Esophagus muscularis mucosa (tissue), 4 donors: ENCODE results near the gene MAP1S. TPM values are rescaled to one million over a fixed set of nuclear protein-coding genes. Genes with fewer than 3 reads are reported as not detected.

ENCODE experiments used
- DNase-seq: peaks from one replicate; pipeline ENCODE4 v3.0.0-alpha.2; 2017; ENCODE audit errors: extremely low spot score
- H3K27ac ChIP-seq, 4 donors: fragments of 200-600 bp; sonication (generic); replicated peaks in 1 of 4; 1 replicate in 3 of 4; 2 replicates in 1 of 4; pipeline ENCODE4 v1.5.1; 2016 to 2019; ENCODE audit warnings: mild to moderate bottlenecking in 1 of 4
- H3K27me3 ChIP-seq, 4 donors: fragments of 200-600 bp; sonication (generic); one replicate each; pipeline versions ENCODE4 v1.5.1 to v1.6.0; 2016 to 2019
- H3K36me3 ChIP-seq, 4 donors: fragments of 200-600 bp; sonication (generic); one replicate each; pipeline ENCODE4 v1.5.1; 2016 to 2019
- H3K4me1 ChIP-seq, 4 donors: fragments of 200-600 bp; sonication (generic); one replicate each; pipeline ENCODE4 v1.5.1; 2016 to 2019
- H3K4me3 ChIP-seq, 4 donors: fragments of 200-600 bp; sonication (generic); 1 replicate in 2 of 4; 2 replicates in 2 of 4; pipeline ENCODE4 v1.5.1; 2016 to 2019; ENCODE audit warnings: mild to moderate bottlenecking in 4 of 4, moderate library complexity in 1 of 4
- H3K9me3 ChIP-seq, 4 donors: fragments of 200-600 bp; sonication (generic); 1 replicate in 3 of 4; 2 replicates in 1 of 4; pipeline ENCODE4 v1.5.1; 2016 to 2019
- EP300 ChIP-seq: sonication (generic); formaldehyde crosslinking; IDR thresholded peaks from one replicate; pipeline ENCODE4 v1.6.1; 2017; ENCODE audit warnings: antibody characterized with exemption
- POLR2A ChIP-seq: fragments of 450-650 bp; IDR thresholded peaks from one replicate; pipeline ENCODE4 v1.6.1; 2017; ENCODE audit warnings: antibody characterized with exemption, moderate library complexity, mild to moderate bottlenecking, low read depth
- POLR2AphosphoS5 ChIP-seq, 2 donors: sonication (generic); formaldehyde crosslinking; IDR thresholded peaks; one replicate each; pipeline ENCODE4 v1.6.1; 2017; ENCODE audit warnings: antibody characterized with exemption in 2 of 2
- WGBS: methylation state at CpG from one replicate; pipeline ENCODE4 v1.1.5; 2018; 5-methylcytosine and 5-hydroxymethylcytosine counted together
- intact Hi-C: fragments of 100-400 bp; cut with DNase I; formaldehyde crosslinking; loops from one replicate; pipeline ENCODE4 v1.15.1; 2023
- total RNA-seq, 4 donors: library from RNA; depleted of rRNA; stranded (reverse); fragments of >200 nt; gene quantifications; one replicate each; pipeline versions ENCODE4 v1.1.0 to v1.2.1, GENCODE V29; 2016
- TF ChIP-seq, protein P1 (sequence below), 3 experiments: fragments of 200-600 bp in 2 of 3; fragments of 450-650 bp in 1 of 3; sonication (generic) in 2 of 3; IDR thresholded peaks; one replicate each; pipeline ENCODE4 v1.5.1; 2017 to 2019; ENCODE audit warnings: antibody characterized with exemption in 3 of 3, mild to moderate bottlenecking in 2 of 3, moderate library complexity in 1 of 3

The MAP1S gene
- total RNA-seq, 4 donors from 2014 or later: 24.1 to 50.9 (median 35.9) TPM

DNA sequence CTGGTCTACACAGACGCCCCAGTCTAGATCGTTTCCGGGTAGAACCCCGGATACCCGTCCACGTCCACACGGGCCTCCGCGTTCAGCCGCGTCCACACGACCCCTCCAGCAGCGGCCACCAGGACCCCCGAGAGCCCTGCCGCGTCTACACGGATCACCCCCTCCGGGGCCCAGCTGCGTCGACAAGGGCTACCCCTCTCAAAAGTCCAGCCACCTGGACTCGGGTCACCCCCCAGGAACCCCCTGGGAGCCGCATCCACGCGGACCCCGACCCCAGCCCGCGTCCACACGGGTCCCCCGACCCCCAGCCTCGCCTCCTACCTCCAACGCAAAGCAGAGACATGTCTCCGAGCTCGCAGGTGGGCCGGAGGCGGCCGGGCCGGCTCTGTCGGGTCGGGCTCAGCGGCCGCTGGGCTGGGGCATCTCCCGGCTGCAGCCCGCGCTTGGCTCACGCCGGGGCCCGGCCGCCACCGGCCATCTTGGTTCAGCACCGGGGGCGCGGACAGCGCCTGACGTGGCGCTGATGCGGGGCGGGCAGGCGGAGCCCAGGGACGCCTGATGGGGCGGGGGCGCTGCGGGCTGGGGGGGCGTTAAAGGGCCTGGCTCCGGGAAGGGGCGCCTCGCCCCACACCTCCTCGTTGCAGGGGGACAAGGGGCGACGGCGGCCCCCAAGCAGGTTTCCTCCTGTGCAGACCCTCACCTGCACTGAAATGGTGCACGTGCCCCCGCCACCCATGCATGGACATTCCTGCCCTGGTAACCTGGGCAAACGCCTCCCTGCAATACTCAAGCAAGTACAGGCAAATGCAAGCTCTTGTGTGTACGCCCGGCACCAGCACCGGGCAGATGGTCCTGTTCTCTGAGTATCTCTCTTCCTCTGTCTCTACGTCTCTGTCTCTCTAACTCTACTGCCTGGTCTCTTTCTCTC, 31.2 kb upstream of the MAP1S start, which contains the start of gene UNC13A:
Gene UNC13A (minus strand): TSS at position 498 of the 928 bp plus-strand sequence. CDS start 155 bp downstream, at position 343.
- no peak within 1 kb of the TSS for H3K4me3 ChIP-seq
- H3K4me1 ChIP-seq: peaks cover 16 to 31% (median 29%) of the 10 kb centered on the region in 4 donors
- H3K36me3 ChIP-seq: no peaks in the 10 kb centered on the region
- intact Hi-C loops: no loop called here
- no peaks in the 10 kb centered on the region for H3K9me3 ChIP-seq
- no peak within 1 kb of the TSS for H3K27ac ChIP-seq
- TF ChIP-seq POLR2A (no peak), EP300 (no peak), POLR2AphosphoS5 (IDR thresholded peaks at IDR 0.05) (no peak)
- 3% methylated on average over 14 of the region's 77 CpGs for WGBS
- H3K27me3 ChIP-seq: peaks cover 0 to 92% (median 38%) of the 10 kb centered on the region in 4 donors
- no peak for DNase-seq

DNA sequence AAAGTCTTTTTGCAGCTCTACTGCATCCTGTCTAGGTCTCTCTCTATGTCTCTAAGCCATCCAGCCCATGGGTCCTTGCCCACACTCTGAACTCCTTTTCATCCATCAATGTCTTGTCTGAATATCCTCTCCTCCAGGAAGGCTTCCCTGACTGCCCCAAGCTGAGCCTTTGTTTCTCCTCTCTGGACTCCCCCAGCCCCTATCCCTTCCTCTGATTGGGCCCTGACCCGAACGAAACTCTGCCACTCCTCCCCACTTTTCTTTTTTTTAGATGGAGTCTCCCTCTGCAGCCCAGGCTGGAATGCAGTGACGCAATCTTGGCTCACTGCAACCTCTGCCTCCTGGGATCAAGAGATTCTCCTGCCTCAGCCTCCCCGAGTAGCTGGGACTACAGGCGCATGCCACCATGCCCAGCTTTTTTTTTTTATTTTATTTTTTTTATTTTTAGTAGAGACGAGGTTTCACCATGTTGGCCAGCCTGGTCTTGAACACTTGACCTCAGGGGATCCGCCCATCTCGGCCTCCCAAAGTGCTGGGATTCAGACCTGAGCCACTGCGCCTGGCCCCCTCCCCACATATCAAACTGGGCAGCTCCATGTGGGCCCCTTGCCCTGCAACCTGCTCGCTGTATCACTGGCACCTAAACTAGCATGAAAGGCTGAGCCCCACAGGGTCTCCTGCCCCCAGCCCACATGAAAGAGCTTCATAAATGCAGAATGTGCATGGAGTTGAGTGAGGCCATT, 30.3 kb upstream of the MAP1S start:
- Histone ChIP-seq H3K4me1 (peaks cover 16 to 31% (median 29%) of the 10 kb centered on the region in 4 donors), H3K36me3 (no peaks in the 10 kb centered on the region), H3K27me3 (peaks cover 0 to 91% (median 38%) of the 10 kb centered on the region in 4 donors), H3K27ac (no peak overlapping the region), H3K4me3 (no peak overlapping the region), H3K9me3 (no peaks in the 10 kb centered on the region)
- TF ChIP-seq POLR2A: no peak
- no peak for TF ChIP-seq EP300
- no peak for TF ChIP-seq POLR2AphosphoS5 (IDR thresholded peaks at IDR 0.05)
- TF ChIP-seq, protein P1, sequence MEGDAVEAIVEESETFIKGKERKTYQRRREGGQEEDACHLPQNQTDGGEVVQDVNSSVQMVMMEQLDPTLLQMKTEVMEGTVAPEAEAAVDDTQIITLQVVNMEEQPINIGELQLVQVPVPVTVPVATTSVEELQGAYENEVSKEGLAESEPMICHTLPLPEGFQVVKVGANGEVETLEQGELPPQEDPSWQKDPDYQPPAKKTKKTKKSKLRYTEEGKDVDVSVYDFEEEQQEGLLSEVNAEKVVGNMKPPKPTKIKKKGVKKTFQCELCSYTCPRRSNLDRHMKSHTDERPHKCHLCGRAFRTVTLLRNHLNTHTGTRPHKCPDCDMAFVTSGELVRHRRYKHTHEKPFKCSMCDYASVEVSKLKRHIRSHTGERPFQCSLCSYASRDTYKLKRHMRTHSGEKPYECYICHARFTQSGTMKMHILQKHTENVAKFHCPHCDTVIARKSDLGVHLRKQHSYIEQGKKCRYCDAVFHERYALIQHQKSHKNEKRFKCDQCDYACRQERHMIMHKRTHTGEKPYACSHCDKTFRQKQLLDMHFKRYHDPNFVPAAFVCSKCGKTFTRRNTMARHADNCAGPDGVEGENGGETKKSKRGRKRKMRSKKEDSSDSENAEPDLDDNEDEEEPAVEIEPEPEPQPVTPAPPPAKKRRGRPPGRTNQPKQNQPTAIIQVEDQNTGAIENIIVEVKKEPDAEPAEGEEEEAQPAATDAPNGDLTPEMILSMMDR (IDR thresholded peaks at IDR 0.05): no peak
- 62% methylated on average over 10 of the region's 10 CpGs for WGBS
- no peak for DNase-seq
- intact Hi-C loops: no loop called here

DNA sequence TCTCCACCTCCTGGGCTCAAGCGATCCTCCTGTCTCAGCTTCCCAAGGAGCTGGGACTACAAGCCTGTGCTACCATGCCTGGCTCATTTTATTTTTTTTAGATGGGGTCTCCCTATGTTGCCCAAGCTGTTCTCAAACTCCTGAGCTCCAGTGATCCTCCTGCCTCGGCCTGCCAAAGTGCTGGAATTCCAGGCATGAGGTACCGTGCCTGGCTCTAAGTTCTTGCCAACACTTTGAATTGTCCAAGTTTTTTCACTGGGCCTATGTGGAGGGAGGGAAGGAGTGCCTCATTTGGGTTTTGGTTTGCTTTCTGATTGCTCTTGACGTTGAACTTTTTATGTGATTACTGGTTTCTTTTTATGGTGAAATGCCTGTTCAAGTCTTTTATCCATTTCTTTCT, 26.7 kb upstream of the MAP1S start:
- H3K27ac ChIP-seq: no peak overlapping the region

DNA sequence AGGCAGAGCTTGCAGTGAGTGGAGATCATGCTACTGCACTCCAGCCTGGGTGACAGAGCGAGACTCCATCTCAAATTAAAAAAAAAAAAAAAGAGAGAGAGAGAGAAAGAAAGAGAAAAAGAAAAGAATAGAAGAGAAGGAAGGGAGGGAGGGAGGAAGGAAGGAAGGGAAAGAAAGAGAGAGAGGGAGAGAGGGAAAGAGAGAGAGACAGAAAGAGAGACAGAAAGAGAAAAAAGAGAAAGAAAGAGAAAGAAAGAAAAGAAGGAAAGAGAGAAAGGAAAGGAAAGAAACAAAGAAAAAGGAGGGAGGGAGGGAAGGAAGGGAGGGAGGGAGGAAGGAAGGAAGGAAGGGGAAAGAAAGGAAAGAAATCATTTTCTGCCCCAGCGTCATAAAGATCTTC, 24.1 kb upstream of the MAP1S start:
- TF ChIP-seq, protein P1 (IDR thresholded peaks at IDR 0.05): no peak
- TF ChIP-seq POLR2AphosphoS5 (IDR thresholded peaks at IDR 0.05) (no peak), EP300 (no peak), POLR2A (no peak)
- H3K36me3 ChIP-seq: no peaks in the 10 kb centered on the region
- DNase-seq: no peak
- intact Hi-C loops: no loop called here
- WGBS: 75% methylated on average over 2 of the region's 2 CpGs
- peaks cover 0 to 78% (median 2%) of the 10 kb centered on the region in 4 donors for H3K27me3 ChIP-seq
- no peak overlapping the region for H3K4me3 ChIP-seq
- no peaks in the 10 kb centered on the region for H3K4me1 ChIP-seq
- no peak overlapping the region for H3K27ac ChIP-seq
- H3K9me3 ChIP-seq: no peaks in the 10 kb centered on the region

More for the DNA sequence above, 26.7 kb upstream of the MAP1S start:
- Histone ChIP-seq H3K36me3 (no peaks in the 10 kb centered on the region), H3K9me3 (no peaks in the 10 kb centered on the region), H3K4me1 (peaks cover 4 to 11% (median 10%) of the 10 kb centered on the region in 4 donors), H3K4me3 (no peak overlapping the region), H3K27me3 (peaks cover 0 to 81% (median 23%) of the 10 kb centered on the region in 4 donors)
- DNase-seq: no peak
- whole genome bisulfite sequencing: 76% methylated on average over 4 of the region's 4 CpGs
- intact Hi-C loops: no loop called here
- TF ChIP-seq POLR2A: no peak
- no peak for TF ChIP-seq EP300
- no peak for TF ChIP-seq POLR2AphosphoS5 (IDR thresholded peaks at IDR 0.05)
- TF ChIP-seq, protein P1 (IDR thresholded peaks at IDR 0.05): no peak
